HG03095 (cell line): ENCODE data around the gene KIF6.
A peak's percentile ranks its signal among the peaks of the same experiment; 100 is the strongest.
"Not testable (repeated sequence)": the region's sequence is repeated elsewhere in the genome, so short reads cannot be mapped to it uniquely, and the experiment has no call there.

Source experiments
- ATAC-seq: cut with Tn5 transposase; IDR thresholded peaks from one replicate; pipeline ENCODE4 v1.9.1; 2021; ENCODE audit warnings: moderate library complexity; ENCODE audit not compliant: unreplicated experiment

Gene KIF6

DNA sequence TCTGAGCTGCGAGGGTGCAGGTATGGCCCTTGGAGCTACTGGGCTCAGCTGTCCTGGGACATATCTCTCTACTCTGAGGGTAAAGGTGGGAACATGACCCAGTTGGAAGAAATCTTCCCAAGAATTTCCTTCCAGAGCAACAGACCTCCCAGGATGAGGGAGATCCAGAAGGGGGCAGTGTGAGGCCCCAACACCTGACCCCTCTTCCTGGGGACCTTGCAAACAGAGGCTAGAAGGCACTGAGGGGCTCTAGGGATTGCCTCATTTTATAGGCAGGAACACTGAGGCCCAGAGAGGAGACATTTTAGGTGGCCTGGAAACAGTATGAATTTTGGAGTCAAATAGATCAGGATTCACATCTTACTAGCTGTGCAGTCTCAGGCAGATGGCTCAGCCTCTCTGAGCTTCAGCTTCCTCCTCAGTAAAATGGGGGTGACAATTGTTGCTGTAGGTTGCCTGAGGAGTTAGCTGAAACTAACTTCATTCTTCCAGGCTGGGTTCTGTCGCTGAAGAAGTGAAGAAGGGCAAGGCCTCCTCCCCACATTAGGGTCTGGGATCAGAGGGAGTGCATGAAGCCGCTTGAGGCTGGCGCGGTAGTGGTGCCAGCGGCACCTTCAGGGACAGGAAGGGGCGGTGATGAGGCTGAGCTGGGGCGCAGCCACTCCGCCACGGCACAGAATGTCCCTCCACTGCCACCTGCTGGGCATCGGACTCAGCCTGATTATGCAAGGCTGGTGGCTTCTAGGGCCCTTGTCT is 422.4 kb downstream of the KIF6 start:
- ATAC-seq = peak; percentile 76

DNA sequence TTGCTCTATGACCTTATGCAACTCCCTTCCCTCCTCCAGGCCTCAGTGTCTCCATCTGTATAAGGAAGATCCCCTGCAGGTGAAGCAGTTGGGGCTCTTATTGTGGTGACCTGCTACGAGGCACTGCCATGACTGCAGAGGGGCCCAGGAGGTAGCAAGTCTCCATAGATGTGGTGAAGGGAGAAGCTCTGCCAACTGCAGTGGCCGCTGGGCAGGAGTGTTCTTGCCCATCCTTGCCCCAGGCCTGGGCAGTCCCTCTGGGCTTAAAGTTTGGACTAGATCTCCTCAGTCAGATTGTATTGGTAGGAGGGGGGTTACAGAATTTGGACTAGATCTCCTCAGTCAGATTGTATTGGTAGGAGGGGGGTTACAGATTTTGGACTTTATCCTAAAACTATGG is 423.2 kb downstream of the KIF6 start:
- ATAC-seq = no peak

DNA sequence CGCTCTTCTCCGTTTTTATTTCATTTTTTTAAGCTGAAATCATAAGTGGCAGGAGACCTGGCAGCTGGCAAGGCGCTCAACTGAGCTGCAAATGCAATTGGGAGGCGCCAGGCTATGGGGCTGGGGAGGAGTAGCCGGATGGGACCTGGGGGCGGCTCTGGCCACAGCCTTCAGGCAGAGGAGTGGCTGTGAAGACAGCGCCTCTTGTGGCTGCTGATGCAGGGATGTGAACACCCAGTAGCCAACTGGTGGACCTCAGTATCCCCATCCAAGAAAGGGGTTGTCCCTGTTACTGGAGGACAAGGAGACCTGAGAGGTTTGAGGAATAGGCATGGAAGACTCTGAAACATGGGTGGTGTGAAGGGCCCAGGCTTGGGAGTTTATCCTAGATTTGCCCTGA is 423.6 kb downstream of the KIF6 start:
- no peak for ATAC-seq

DNA sequence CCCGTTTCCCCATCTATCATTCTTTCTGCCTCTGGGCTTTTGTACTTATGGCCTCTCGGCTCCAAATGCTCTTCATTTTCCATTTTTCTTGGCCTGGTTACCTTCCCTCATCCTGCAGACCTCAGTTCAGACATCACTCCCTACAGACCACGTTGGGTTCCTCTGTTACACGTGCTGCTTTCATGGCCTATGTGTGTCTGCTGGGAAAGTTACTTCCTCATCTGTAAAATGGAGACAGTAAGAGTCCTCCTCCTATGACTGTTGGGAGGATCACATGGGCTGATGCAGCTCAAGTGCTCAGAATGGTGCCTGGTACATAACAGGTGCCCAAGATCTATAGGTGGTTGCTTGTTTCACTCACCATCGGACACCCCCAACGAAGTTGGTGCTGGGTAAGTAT is 424.5 kb downstream of the KIF6 start:
- no peak for ATAC-seq

DNA sequence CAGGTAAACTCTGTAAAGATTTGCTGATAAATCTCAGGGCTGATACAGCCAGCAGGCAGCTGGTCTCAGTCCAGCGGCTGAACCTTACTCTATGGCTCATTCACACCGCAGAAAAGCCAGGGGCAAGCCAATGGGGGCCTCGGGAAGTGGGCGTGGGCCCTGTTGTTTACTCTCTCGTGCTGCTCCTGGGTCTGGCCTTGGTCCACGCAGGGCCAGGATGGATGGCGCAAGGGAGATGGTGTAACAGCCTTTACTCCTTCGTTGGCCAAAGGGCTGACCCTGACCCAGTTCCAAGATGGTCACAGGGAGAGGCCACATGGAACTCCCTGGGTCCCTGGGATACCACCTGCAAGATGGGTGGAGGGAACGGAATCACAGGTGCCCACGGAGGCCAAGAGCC is 427.1 kb downstream of the KIF6 start:
- ATAC-seq = no peak

DNA sequence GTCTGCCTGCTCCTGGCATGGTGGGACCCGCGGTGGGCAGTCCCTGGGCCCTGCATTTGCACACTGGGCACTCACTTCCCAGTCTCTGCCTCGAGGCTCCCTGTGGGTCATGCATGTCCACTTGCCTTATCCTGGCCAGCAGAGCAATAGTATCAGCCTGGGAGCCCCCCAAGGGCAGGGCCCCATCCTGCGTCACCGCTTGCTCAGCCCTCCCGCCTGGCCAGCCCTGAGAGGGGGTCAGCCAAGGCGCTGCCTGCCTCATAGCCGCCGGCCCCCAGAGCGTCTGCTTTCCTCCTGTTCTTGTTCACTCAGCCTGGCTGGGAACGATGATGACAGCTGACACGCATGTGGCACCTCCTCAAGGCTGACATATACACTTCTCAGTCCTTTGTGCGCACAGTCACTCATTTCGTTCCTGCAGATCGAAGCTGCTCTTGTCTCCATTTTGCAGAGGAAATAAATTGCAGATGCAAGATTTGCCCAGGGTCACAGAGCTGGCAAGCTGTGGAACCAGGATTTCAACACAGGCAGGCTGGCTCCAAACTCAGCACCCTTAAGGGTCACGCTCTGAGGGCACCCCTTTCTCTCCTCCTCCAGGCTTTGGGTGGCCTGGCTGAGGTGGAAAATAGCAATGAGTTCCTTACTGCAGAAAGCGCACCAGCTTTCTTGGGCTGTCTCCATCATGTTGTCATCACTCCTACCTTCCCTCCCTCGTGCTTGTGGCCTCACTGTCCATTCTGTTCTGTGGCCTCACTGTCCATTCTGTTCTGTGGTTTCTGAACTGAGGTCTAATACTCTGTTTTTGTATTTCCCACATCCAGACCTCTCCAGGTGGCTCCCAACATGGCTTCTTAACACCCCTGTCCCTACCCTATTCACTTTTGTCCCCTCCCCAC is 428.2 kb downstream of the KIF6 start:
- no peak for ATAC-seq

DNA sequence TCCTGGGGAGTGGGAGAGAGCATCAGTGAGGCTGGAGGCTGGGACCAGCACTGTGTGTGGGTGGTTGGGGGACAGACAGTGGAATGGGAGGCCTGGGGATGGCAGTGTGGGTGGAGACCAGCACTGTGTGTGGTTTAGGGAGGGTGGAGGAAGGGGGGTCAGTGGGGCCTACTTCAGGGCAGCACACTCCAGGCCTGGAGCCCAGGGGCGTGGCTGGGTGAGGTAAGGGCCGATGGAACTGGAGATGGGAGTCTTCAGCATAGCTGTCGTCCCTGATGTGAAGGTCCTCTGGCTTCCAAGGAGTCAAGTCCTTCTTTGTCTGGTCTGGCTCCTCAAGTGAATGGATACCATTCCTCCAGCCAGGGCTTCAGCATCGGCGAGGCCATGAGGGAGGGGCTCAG is 429.6 kb downstream of the KIF6 start:
- no peak for ATAC-seq

DNA sequence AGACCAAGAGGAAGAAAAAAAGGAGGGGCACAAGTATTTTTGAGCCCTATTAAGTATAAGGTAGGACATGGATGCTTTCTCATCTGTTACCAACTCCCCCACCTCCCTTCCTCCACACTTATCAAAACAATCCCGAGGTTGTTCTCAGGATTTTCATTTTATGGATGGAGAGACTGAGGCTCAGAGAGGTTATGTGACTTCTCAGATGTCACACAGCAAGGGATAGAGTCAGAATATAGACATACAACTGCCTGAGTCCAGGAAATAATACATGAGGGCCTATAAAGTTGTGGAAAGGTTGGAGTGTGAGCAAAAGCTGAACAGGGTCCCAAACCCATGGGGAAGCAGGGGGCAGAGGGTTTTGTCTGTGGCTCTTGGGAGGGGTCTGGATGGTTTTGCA is 430.3 kb downstream of the KIF6 start:
- no peak for ATAC-seq

DNA sequence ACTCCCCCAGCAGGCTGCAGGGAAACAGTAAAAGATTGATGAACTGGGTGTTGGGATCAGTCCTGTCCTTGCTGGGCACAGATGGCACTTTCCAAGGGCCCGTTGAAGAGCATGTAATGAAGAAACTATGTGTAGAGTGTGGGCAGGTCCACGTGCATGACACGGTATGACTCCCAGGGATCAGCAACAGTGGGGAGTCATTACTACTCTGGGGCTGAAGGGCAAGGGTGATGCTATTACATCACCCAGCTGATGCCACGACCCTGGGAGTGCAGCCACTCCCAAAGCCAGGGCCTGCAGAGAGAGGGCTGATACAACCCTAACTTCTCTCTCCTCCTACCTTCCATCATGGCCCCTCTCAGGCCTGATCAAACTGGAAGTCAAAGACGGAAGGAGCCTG is 431.1 kb downstream of the KIF6 start:
- ATAC-seq = no peak

DNA sequence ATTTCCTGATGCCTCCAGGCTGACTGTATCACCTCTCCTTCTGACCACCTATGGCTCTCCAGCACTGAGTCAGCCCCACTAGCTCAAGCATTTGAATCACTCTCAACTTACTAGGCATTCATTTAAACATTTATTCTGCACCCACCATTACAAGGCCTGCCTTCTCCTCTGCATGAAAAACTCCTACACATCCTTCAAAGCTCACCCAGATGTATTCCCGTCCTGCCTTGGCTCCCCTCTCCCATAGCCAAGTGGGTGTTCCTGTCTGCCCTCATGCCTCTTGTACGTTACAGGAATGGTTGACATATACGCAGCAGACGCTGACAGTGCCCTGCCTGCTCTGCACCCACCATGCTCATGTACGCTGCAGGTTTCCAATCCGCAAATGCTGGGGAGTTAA is 432.6 kb downstream of the KIF6 start:
- no peak for ATAC-seq

DNA sequence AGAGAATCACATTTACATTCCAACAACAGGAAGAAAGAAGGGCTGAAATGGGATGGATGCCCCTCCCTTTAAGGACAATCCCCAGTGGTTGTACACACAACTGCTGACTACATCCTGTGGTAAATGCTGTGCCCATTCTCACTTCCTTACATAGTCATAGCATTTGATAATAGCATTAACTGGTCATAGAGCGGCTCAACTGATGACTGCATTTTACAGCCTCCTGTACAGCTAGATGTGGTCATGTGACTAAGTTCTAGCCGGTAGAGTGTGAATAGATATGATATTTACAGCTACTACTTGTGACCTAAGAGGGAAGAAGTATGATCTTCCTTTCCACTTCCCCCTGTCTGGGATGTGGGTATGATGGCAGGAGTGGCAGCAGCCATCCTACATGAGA is 435.7 kb downstream of the KIF6 start:
- ATAC-seq = no peak

DNA sequence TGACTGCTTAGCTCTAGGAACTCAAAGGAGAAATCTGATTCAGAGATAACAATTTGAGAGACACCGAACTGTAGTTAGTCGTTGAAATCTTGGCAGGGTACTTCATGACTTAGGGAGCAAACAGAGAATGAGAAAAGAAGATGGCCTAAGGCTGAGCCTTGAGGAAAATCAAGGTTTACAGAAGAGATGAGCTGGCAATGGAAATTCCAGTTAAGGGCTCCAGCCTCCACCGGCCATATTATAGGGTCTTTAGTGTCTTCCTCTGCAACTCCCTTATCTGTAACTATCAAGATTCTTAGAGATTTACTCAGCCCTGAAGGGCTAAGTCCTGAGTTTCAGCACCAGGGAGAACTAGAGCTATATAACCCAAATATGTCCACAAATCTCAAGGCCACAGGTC is 437.6 kb downstream of the KIF6 start:
- no peak for ATAC-seq

DNA sequence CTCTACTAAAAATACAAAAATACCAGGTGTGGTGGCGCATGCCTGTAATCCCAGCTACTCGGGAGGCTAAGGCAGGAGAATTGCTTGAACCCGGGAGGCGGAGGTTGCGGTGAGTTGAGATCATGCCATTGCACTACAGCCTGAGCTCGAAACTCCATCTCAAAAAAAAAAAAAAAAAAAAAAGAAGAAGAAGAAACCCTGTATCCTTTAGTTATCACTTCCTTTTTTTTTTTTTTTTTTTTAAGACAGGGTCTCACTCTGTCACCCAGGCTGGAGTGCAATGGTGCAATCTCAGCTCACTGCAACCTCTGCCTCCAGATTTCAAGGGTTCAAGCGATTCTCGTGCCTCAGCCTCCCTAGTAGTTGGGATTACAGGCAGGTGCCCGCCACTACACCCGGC is 438.6 kb downstream of the KIF6 start:
- not testable (repeated sequence) for ATAC-seq

DNA sequence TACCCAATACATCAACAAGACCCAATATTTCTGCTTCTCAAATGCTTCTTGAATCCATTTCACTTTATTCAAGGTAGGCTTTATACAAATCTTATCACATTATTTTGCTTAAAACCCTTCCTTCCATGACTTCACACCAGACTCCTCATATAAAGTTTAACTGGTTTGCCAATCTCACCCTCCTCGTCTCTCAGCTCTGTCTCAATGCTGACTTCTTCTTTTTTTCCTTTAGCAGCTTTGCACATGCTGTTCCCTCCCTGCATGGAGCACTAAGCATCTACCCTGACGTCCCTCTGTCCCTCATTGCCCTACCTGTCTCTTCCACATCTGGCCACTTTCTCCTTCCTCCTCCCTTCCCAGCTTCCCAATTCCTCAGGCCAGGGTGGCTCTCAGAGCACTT is 442.4 kb downstream of the KIF6 start:
- no peak for ATAC-seq

DNA sequence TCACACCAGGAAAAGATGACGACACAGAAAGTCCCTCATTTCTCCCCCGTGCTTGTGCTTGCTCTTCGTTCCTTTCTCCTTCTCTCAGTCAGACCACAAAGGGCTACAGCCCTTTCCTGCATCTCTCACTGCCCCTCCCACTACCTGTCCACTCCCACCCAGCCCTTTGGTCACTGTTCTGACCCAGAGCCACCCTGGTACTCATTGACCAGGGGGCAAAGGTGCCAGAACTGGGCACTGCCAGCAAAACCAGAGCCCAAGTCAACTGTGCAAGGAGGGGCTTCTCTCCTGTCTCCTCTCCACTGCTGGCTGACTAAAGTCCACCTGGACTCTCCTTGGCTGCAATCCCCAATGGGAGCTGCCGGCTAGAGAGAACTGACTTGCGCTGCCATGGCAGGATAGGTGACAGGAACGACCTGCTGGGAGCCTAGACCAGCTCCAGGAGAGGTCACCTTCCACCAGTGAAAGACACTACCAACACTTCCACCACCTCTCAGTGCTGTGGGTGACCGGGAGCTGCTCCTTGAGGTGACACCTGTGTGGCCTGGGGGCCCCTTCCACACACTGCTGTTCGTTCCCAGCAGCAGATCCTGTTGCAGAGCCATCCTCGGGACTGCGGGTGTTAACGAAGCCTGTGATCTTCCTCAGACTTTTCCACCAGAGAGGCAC is 443.8 kb downstream of the KIF6 start:
- ATAC-seq = no peak

DNA sequence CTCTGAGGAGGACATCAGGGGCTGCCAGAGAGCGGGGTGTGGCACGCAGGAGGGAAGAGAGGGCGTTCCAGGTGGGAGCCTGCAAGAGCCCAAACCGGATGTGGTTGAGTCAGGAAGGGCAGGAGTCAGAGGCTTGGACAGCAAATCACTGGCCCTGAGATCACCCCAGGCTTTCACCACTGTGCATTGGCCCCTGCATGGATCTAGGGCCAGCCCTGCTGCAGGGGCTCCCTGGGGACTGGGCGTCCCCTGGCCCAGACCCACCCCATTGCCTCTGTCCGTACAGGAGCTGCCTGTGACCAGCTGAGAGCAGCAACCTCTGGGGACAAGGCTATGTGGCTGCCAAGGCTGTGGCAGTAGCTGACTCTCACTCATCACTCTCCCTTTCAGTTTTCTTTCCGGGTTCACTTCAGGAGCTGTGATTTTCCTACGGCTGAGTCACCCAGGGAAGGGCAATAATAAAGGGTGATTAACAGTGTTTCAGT is 444.9 kb downstream of the KIF6 start:
- no peak for ATAC-seq
